K562 (cell line): ENCODE data around the gene RREB1. TPM values are rescaled to one million over a fixed set of nuclear protein-coding genes. Genes with fewer than 3 reads are reported as not detected.
A peak's percentile ranks its signal among the peaks of the same experiment; 100 is the strongest.

ENCODE experiments used
- ATAC-seq: fragments of 200-7000 bp; cut with Tn5 transposase; 3 replicates; pipeline ENCODE4 v1.9.1; 2020; ENCODE audit warnings: moderate library complexity
- BruUV-seq: library from RNA; stranded (reverse); fragments of 400-500 nt; replicated peaks from 2 replicates; lab custom pipeline; 2021; lab: Mats Ljungman, UMichigan
- CTCF ChIA-PET: fragments of 300-600 bp; formaldehyde crosslinking; extraction: SDS; loops from one replicate; lab custom pipeline; 2021; ENCODE audit warnings: low intra/inter-chr PET ratio; lab: Yijun Ruan, JAX
- POLR2A ChIA-PET: fragments of 300-600, 350-650 bp; sonication (Branson Sonifier 250); formaldehyde crosslinking; extraction: SDS; loops from one replicate; lab custom pipeline; 2021; ENCODE audit warnings: antibody characterized with exemption, inconsistent platforms; lab: Yijun Ruan, JAX
- DNase-seq, 4 experiments: peaks; one replicate each; pipeline versions ENCODE4 v3.0.0 to v3.0.0-alpha.2; 2011 to 2018; ENCODE audit warnings: low spot score in 3 of 4, mixed read lengths in 3 of 4; ENCODE audit errors: extremely low read depth in 1 of 4
- FAIRE-seq: peaks from 2 replicates; lab custom pipeline; 2011; peaks lifted over from hg19 to GRCh38; lab: Jason Lieb, UNC
- H2AFZ ChIP-seq: 2 replicates; pipeline ENCODE4 v1.6.0; 2011; ENCODE audit warnings: low read depth, low read length, control low read depth, inconsistent platforms
- H3K27ac ChIP-seq: fragments of 200-600 bp; 3 replicates; pipeline ENCODE4 v1.8.0; 2011; ENCODE audit warnings: low read depth, mild to moderate bottlenecking, control low read depth, inconsistent platforms, low read length, moderate library complexity, mixed read lengths; ENCODE audit errors: extremely low read depth
- H3K27me3 ChIP-seq, 2 experiments: fragments of 300-600 bp in 1 of 2; 2 replicates in 1 of 2; 3 replicates in 1 of 2; pipeline versions ENCODE4 v1.6.0 to v1.8.0; 2011; ENCODE audit warnings: inconsistent platforms in 2 of 2, low read length in 2 of 2, mild to moderate bottlenecking in 1 of 2, mixed read lengths in 1 of 2, moderate library complexity in 1 of 2; ENCODE audit not compliant: control insufficient read depth in 2 of 2, insufficient read depth in 2 of 2
- H3K36me3 ChIP-seq: fragments of 300-600 bp; 3 replicates; pipeline ENCODE4 v1.8.0; 2011; ENCODE audit warnings: mild to moderate bottlenecking, low read length, inconsistent platforms; ENCODE audit not compliant: control insufficient read depth, insufficient read depth
- H3K4me1 ChIP-seq, 2 experiments: fragments of 200-600 bp in 1 of 2; replicated peaks in 1 of 2; 2 replicates in 1 of 2; 3 replicates in 1 of 2; pipeline versions ENCODE4 v1.5.1 to v1.8.0; 2011; ENCODE audit warnings: inconsistent platforms in 2 of 2, low read length in 2 of 2, mild to moderate bottlenecking in 1 of 2, mixed read lengths in 1 of 2, moderate library complexity in 1 of 2; ENCODE audit not compliant: control insufficient read depth in 2 of 2, insufficient read depth in 2 of 2
- H3K4me2 ChIP-seq: 2 replicates; pipeline ENCODE4 v1.6.1; 2011; ENCODE audit warnings: low read length, control low read depth, inconsistent platforms, mixed read lengths; ENCODE audit not compliant: insufficient read depth
- H3K4me3 ChIP-seq: fragments of 200-600 bp; sonication (generic), shearing (Covaris generic); 2 replicates; pipeline ENCODE4 v1.5.1; 2016; ENCODE audit warnings: control low read depth, inconsistent platforms
- H3K79me2 ChIP-seq: fragments of 200-600 bp; 3 replicates; pipeline ENCODE4 v1.8.0; 2011; ENCODE audit warnings: low read length, inconsistent platforms; ENCODE audit not compliant: control insufficient read depth, insufficient read depth
- H3K9ac ChIP-seq, 2 experiments: 2 replicates each; pipeline versions ENCODE4 v1.6.0 to v1.6.1; 2011; ENCODE audit warnings: low read depth in 2 of 2, low read length in 2 of 2, control low read depth in 1 of 2, inconsistent platforms in 1 of 2, mild to moderate bottlenecking in 1 of 2, mixed read lengths in 1 of 2; ENCODE audit not compliant: insufficient read depth in 1 of 2
- H3K9me1 ChIP-seq: one replicate; pipeline ENCODE4 v1.6.0; 2011; ENCODE audit warnings: inconsistent platforms, mild to moderate bottlenecking, low read length, moderate library complexity; ENCODE audit not compliant: control insufficient read depth, insufficient read depth
- H3K9me3 ChIP-seq: replicated peaks from 2 replicates; pipeline ENCODE4 v1.5.1; 2011; ENCODE audit warnings: low read depth, low read length, inconsistent platforms; ENCODE audit not compliant: control insufficient read depth, insufficient read depth
- H4K20me1 ChIP-seq: replicated peaks from 2 replicates; pipeline ENCODE4 v1.6.1; 2011; ENCODE audit warnings: low read length, inconsistent platforms, mixed read lengths; ENCODE audit not compliant: control insufficient read depth, insufficient read depth
- ARID2 ChIP-seq: fragments of 450-650 bp; IDR thresholded peaks from 2 replicates; pipeline ENCODE4 v1.6.1; 2017; ENCODE audit warnings: antibody characterized with exemption, mild to moderate bottlenecking
- NFIC ChIP-seq: fragments of 450-650 bp; IDR thresholded peaks from 2 replicates; pipeline ENCODE4 v1.6.1; 2017; ENCODE audit warnings: mild to moderate bottlenecking, inconsistent platforms
- RNF2 ChIP-seq: sonication (generic); IDR thresholded peaks from 2 replicates; pipeline ENCODE4 v1.6.1; 2016
- SMARCA4 ChIP-seq: fragments of 450-650 bp; IDR thresholded peaks from 2 replicates; pipeline ENCODE4 v1.6.1; 2016
- WGBS: fragments of 100-300 bp; shearing (Covaris generic); methylation state at CpG from one replicate; pipeline ENCODE4 v1.1.6; 2016; ENCODE audit warnings: low coverage, mixed read lengths; ENCODE audit not compliant: insufficient coverage; ENCODE audit errors: missing lambda C conversion rate; 5-methylcytosine and 5-hydroxymethylcytosine counted together
- in situ Hi-C: fragments of 300-500 bp; cut with MboI; formaldehyde crosslinking; loops from 4 replicates; pipeline ENCODE4 v1.15.0; 2018; ENCODE audit warnings: inconsistent platforms, mixed read lengths
- intact Hi-C: fragments of 100-400 bp; cut with micrococcal nuclease; formaldehyde crosslinking; loops from 2 replicates; pipeline ENCODE4 v1.14.2; 2022
- polyA plus RNA-seq, 8 experiments: library from polyadenylated mRNA; depleted of rRNA in 4 of 8; stranded (reverse) in 5 of 8; unstranded in 3 of 8; fragments of >200 nt; fragmentation: Nextera tagmentation in 2 of 8; fragmentation: Illumina TruSeq in 1 of 8; extraction: Ambion mirVana in 2 of 8; extraction: Trizol in 1 of 8; gene quantifications; 2 replicates each; pipeline versions ENCODE4 v1.2.1 to v1.2.3, GENCODE V29; 2011 to 2014; ENCODE audit warnings: inconsistent platforms in 1 of 8, missing spikeins in 1 of 8
- total RNA-seq, 7 experiments: library from RNA; depleted of rRNA in 6 of 7; stranded (reverse); fragments of >200 nt in 6 of 7; fragmentation: Illumina TruSeq in 2 of 7; extraction: Trizol in 2 of 7; gene quantifications; 2 replicates each; pipeline versions ENCODE4 v1.2.1 to v1.2.3, GENCODE V29; 2011 to 2021; ENCODE audit warnings: low replicate concordance in 1 of 7
- TF ChIP-seq, protein P1 (sequence below): fragments of 450-650 bp; IDR thresholded peaks from 2 replicates; pipeline ENCODE4 v1.6.1; 2016; ENCODE audit warnings: antibody characterized with exemption

The RREB1 gene
- total and polyA plus RNA-seq, 9 of the 15 experiments (the other 6 are each of a cell fraction or from before 2014, with no cell fraction given), result 3.3 to 64.2 (median 19.3) TPM

DNA sequence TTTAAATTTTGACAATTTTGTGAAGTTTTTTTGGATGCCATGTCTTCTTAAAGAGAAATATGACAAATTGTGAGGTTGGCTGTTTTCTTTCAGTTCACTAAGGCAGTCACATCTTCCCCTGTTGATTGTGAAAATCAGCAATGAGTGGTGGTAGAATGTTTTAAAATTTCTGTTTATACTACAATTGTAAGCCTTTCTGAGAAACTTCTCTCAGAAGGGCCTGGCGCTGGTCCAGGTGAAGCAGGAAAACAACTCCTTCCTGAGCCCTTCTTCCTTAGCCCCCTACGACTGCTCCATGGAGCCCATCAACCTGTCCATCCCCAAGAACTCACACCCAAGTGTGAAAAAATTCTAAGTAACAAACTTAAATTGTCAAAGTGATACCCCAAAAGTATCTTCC lies 124.6 kb downstream of the RREB1 start:
- no TSS peak for BruUV-seq
- intact Hi-C loops, result loop anchor here (10.0 kb wide), 1 partner anchor 218 kb away; no protein-coding TSS in a partner anchor
- no peak for DNase-seq
- no peak for FAIRE-seq
- ATAC-seq, result no peak
- Histone ChIP-seq H3K4me1 (peaks cover 19 to 34% of the 10 kb centered on the region in 2 experiments), H3K9ac (no peak overlapping the region), H3K9me3 (no peaks in the 10 kb centered on the region), H3K27me3 (no peaks in the 10 kb centered on the region), H4K20me1 (0 out of 2 replicates have a peak, but pooled peaks cover 5% of the 10 kb centered on the region), H2AFZ (no peak overlapping the region), H3K9me1 (no peaks in the 10 kb centered on the region), H3K79me2 (peaks cover 39% of the 10 kb centered on the region), H3K4me2 (no peak overlapping the region), H3K36me3 (peaks cover 87% of the 10 kb centered on the region), H3K27ac (no peak overlapping the region; the same call in 2 of the 3 replicates), H3K4me3 (no peak overlapping the region)
- ChIA-PET POLR2A (no interaction called here), CTCF (no interaction called here)
- WGBS, result 85% methylated on average over 2 of the region's 2 CpGs
- in situ Hi-C loops, result loop anchor here (25.0 kb wide), 1 partner anchor 545 kb away; no protein-coding TSS in a partner anchor
- TF ChIP-seq, protein P1, sequence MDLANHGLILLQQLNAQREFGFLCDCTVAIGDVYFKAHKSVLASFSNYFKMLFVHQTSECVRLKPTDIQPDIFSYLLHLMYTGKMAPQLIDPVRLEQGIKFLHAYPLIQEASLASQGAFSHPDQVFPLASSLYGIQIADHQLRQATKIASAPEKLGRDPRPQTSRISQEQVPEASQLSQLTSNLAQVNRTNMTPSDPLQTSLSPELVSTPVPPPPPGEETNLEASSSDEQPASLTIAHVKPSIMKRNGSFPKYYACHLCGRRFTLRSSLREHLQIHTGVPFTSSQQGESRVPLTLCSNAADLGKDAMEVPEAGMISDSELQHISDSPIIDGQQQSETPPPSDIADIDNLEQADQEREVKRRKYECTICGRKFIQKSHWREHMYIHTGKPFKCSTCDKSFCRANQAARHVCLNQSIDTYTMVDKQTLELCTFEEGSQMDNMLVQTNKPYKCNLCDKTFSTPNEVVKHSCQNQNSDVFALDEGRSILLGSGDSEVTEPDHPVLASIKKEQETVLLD, result no peak
- no peak for TF ChIP-seq ARID2
- TF ChIP-seq NFIC, result 0 out of 2 replicates have a peak, but pooled peaks have one; percentile 22
- no peak for TF ChIP-seq RNF2
- no peak for TF ChIP-seq SMARCA4
- TF ChIP-seq, all 486 proteins: peak for 1
